ENCODE results near the gene KCNS1. TPM values are rescaled to one million over a fixed set of nuclear protein-coding genes. Genes with fewer than 3 reads are reported as not detected.

KCNS1 gene
- total RNA-seq, 2 donors from 2014 or later: not detected

GRCh38 chr20:45098103-45098773, 2.7 kb downstream of the KCNS1 start:
- WGBS, 2 donors: 6% methylated on average over 84 of the region's 91 CpGs; no CpG with 5 or more reads in 1 of the 2 donors
- H3K4me3 ChIP-seq: no peak overlapping the region
- ATAC-seq: peak; percentile 37

DNA sequence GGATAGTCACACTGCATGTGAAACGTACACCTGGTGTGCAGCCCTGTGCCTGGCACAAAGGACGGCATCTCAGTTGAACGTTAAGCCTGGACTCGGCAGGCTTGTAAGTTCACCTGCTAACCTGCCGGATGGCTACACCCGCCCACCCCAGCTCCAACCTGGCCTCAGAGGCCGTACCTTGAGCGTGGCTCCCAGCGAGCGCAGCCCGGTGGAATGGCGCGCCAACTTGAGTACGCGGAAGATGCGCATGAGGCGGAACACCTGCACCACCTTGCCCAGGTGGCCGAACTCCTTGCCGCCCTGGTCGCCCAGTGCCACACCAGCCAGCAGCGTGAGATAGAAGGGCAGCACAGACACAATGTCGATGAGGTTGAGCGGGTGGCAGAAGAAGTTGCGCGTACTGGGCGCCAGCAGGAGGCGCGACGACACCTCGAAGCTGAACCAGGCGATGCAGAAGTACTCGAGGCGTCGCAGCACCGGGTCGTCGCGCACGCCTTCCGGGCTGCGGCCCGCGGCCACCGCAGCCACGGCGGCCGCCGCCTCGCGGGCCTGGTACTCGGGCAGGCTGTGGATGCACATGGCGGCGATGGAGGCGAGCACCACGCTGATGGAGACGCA, 3.3 kb downstream of the KCNS1 start:
- no peak for ATAC-seq
- no peak overlapping the region for H3K27ac ChIP-seq
- H3K4me3 ChIP-seq: no peak overlapping the region
- H3K9me3 ChIP-seq: no peaks in the 10 kb centered on the region
- TF ChIP-seq CTCF (IDR thresholded peaks at IDR 0.05) (peak in 4 of 7 experiments; percentile 7 to 31 (median 22)), POLR2A (IDR thresholded peaks at IDR 0.05) (no peak)
- H3K36me3 ChIP-seq (replicated peaks in 1 of 2; ENCODE audit: insufficient read depth in 1 of 2, low read depth in 2 of 2): no peaks in the 10 kb centered on the region
- H3K27me3 ChIP-seq: peaks cover 0 to 19% of the 10 kb centered on the region in 2 donors
- peaks cover 19% of the 10 kb centered on the region for H3K4me1 ChIP-seq
- WGBS, 2 donors: 25 to 48% methylated on average over 9 to 56 of the region's 56 CpGs
- intact Hi-C loops (cut with DNase I): no loop called here
- peak in 3 of 4 donors; percentile 28 to 48 (median 28) for DNase-seq

More at GRCh38 chr20:45098103-45098773, 2.7 kb downstream of the KCNS1 start:
- peaks cover 0 to 19% of the 10 kb centered on the region in 2 donors for H3K27me3 ChIP-seq
- peaks cover 19% of the 10 kb centered on the region for H3K4me1 ChIP-seq
- TF ChIP-seq POLR2A (IDR thresholded peaks at IDR 0.05): no peak
- peak in 1 of 7 experiments; percentile 16 for TF ChIP-seq CTCF (IDR thresholded peaks at IDR 0.05)
- peak in 3 of 4 donors; percentile 32 to 46 (median 33) for DNase-seq
- no peaks in the 10 kb centered on the region for H3K36me3 ChIP-seq (replicated peaks in 1 of 2; ENCODE audit: insufficient read depth in 1 of 2, low read depth in 2 of 2)
- H3K9me3 ChIP-seq: no peaks in the 10 kb centered on the region
- no peak overlapping the region for H3K27ac ChIP-seq
- intact Hi-C loops (cut with DNase I): no loop called here

- DNase-seq (no peak), ATAC-seq (no peak)
- TF ChIP-seq CTCF (IDR thresholded peaks at IDR 0.05) (no peak), POLR2A (IDR thresholded peaks at IDR 0.05) (no peak)
- Histone ChIP-seq H3K36me3 (replicated peaks in 1 of 2; ENCODE audit: insufficient read depth in 1 of 2, low read depth in 2 of 2) (no peaks in the 10 kb centered on the region), H3K27me3 (peaks cover 0 to 19% of the 10 kb centered on the region in 2 donors), H3K4me3 (no peak overlapping the region), H3K27ac (no peak overlapping the region), H3K9me3 (no peaks in the 10 kb centered on the region), H3K4me1 (peaks cover 19% of the 10 kb centered on the region)
- intact Hi-C loops (cut with DNase I): no loop called here
- 62 to 66% methylated on average over 9 of the region's 9 CpGs for WGBS, 2 donors
Observed at GRCh38 chr20:45096781-45097180, 4.1 kb downstream of the KCNS1 start.

DNA sequence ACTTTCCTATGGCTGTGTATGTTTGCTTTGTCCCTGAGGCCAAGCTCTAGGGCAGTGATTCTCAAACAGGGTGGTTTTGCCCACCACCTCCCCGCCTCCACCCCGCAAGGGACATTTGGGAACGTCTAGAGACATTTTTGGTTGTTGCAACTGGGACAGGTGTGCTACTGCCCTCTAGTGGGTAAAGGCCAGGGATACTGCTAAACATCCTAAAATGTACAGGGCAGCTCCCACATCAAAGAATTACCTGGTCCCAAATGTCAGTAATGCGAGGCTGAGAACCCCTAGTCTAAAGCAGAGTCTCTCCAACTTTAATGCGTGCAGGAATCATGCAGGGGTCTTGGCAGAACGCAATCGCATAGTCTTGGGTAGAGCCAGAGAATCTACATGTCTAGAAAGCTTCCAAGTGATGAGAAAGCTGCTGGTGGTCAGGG, 5.1 kb downstream of the KCNS1 start:
- no peaks in the 10 kb centered on the region for H3K36me3 ChIP-seq (replicated peaks in 1 of 2; ENCODE audit: insufficient read depth in 1 of 2, low read depth in 2 of 2)
- intact Hi-C loops (cut with DNase I): no loop called here
- ATAC-seq (no peak), DNase-seq (peak; percentile 51 to 62 (median 56))
- no peak overlapping the region for H3K27ac ChIP-seq
- peaks cover 15% of the 10 kb centered on the region for H3K4me1 ChIP-seq
- no peak overlapping the region for H3K4me3 ChIP-seq
- 2 to 3% methylated on average over 7 of the region's 7 CpGs for WGBS, 2 donors
- TF ChIP-seq POLR2A (IDR thresholded peaks at IDR 0.05) (no peak), CTCF (IDR thresholded peaks at IDR 0.05) (peak; percentile 41 to 71 (median 59))
- peaks cover 0 to 19% of the 10 kb centered on the region in 2 donors for H3K27me3 ChIP-seq
- H3K9me3 ChIP-seq: no peaks in the 10 kb centered on the region

Data from body of pancreas (tissue), 4 donors.